ENCODE results near the gene BMAL1. TPM values are rescaled to one million over a fixed set of nuclear protein-coding genes. Genes with fewer than 3 reads are reported as not detected.
"Not testable (repeated sequence)": the region's sequence is repeated elsewhere in the genome, so short reads cannot be mapped to it uniquely, and the experiment has no call there.

BMAL1 gene
- total and polyA plus RNA-seq, 2 donors (not counting 1 experiment from before 2014, with no cell fraction given) = 10.7 to 11.2 TPM

GRCh38 chr11:13256216-13256615, 21.4 kb upstream of the BMAL1 start:
- H2AFZ ChIP-seq (ENCODE audit: low read length) = no peak overlapping the region
- no peak for DNase-seq (ENCODE audit: low read depth in 2 of 2)
- H3K36me3 ChIP-seq (ENCODE audit: control insufficient read depth, insufficient read depth, low read length) = no peaks in the 10 kb centered on the region
- H4K20me1 ChIP-seq (ENCODE audit: control insufficient read depth, extremely low read depth, insufficient read depth, low read length) = no peaks in the 10 kb centered on the region
- H3K9me3 ChIP-seq (ENCODE audit: control insufficient read depth, insufficient read depth, low read depth, low read length) = no peaks in the 10 kb centered on the region
- H3K9ac ChIP-seq (ENCODE audit: insufficient read depth, low read length) = no peak overlapping the region
- TF ChIP-seq EZH2 (IDR thresholded peaks at IDR 0.05; ENCODE audit: low read length, missing control alignments) (no peak), CTCF (conservative IDR thresholded peaks at IDR 0.05 in 1 of 2, IDR thresholded peaks at IDR 0.05 in 1 of 2; ENCODE audit: low read depth in 1 of 2, low read length in 2 of 2) (no peak)
- H3K27ac ChIP-seq (ENCODE audit: insufficient read depth, low read length) = no peak overlapping the region
- no peaks in the 10 kb centered on the region for H3K27me3 ChIP-seq (ENCODE audit: control insufficient read depth, insufficient read depth, low read length)
- H3K4me2 ChIP-seq (ENCODE audit: extremely low read depth, insufficient read depth, low read length) = no peak overlapping the region
- H3K79me2 ChIP-seq (ENCODE audit: control insufficient read depth, insufficient read depth, low read length) = no peaks in the 10 kb centered on the region
- no peak overlapping the region for H3K4me3 ChIP-seq (replicated peaks in 1 of 4; ENCODE audit: control extremely low read depth in 1 of 4, insufficient read depth in 1 of 4, low read depth in 3 of 4, low read length in 4 of 4)
- peaks cover 14% of the 10 kb centered on the region for H3K4me1 ChIP-seq (ENCODE audit: control insufficient read depth, extremely low read depth, insufficient read depth, low read length)

- not testable (repeated sequence) for H2AFZ ChIP-seq (ENCODE audit: low read length); H4K20me1 ChIP-seq (ENCODE audit: control insufficient read depth, extremely low read depth, insufficient read depth, low read length); DNase-seq (ENCODE audit: low read depth in 2 of 2); H3K9me3 ChIP-seq (ENCODE audit: control insufficient read depth, insufficient read depth, low read depth, low read length); H3K4me2 ChIP-seq (ENCODE audit: extremely low read depth, insufficient read depth, low read length); H3K27ac ChIP-seq (ENCODE audit: insufficient read depth, low read length); H3K4me3 ChIP-seq (replicated peaks in 1 of 4; ENCODE audit: control extremely low read depth in 1 of 4, insufficient read depth in 1 of 4, low read depth in 3 of 4, low read length in 4 of 4); H3K79me2 ChIP-seq (ENCODE audit: control insufficient read depth, insufficient read depth, low read length); H3K36me3 ChIP-seq (ENCODE audit: control insufficient read depth, insufficient read depth, low read length); H3K27me3 ChIP-seq (ENCODE audit: control insufficient read depth, insufficient read depth, low read length); H3K9ac ChIP-seq (ENCODE audit: insufficient read depth, low read length)
- peaks cover 20% of the 10 kb centered on the region for H3K4me1 ChIP-seq (ENCODE audit: control insufficient read depth, extremely low read depth, insufficient read depth, low read length)
These were observed 19.5 kb upstream of the BMAL1 start for GRCh38 chr11:13258061-13258460.

GRCh38 chr11:13258855-13259254, 18.7 kb upstream of the BMAL1 start:
- TF ChIP-seq CTCF (conservative IDR thresholded peaks at IDR 0.05 in 1 of 2, IDR thresholded peaks at IDR 0.05 in 1 of 2; ENCODE audit: low read depth in 1 of 2, low read length in 2 of 2) (no peak), EZH2 (IDR thresholded peaks at IDR 0.05; ENCODE audit: low read length, missing control alignments) (no peak)
- H4K20me1 ChIP-seq (ENCODE audit: control insufficient read depth, extremely low read depth, insufficient read depth, low read length) = no peaks in the 10 kb centered on the region
- H3K9me3 ChIP-seq (ENCODE audit: control insufficient read depth, insufficient read depth, low read depth, low read length) = no peaks in the 10 kb centered on the region
- DNase-seq (ENCODE audit: low read depth in 2 of 2) = no peak
- no peaks in the 10 kb centered on the region for H3K36me3 ChIP-seq (ENCODE audit: control insufficient read depth, insufficient read depth, low read length)
- H3K27me3 ChIP-seq (ENCODE audit: control insufficient read depth, insufficient read depth, low read length) = no peaks in the 10 kb centered on the region
- no peak overlapping the region for H3K4me2 ChIP-seq (ENCODE audit: extremely low read depth, insufficient read depth, low read length)
- H3K4me1 ChIP-seq (ENCODE audit: control insufficient read depth, extremely low read depth, insufficient read depth, low read length) = peaks cover 20% of the 10 kb centered on the region
- no peaks in the 10 kb centered on the region for H3K79me2 ChIP-seq (ENCODE audit: control insufficient read depth, insufficient read depth, low read length)
- no peak overlapping the region for H3K27ac ChIP-seq (ENCODE audit: insufficient read depth, low read length)
- no peak overlapping the region for H3K4me3 ChIP-seq (replicated peaks in 1 of 4; ENCODE audit: control extremely low read depth in 1 of 4, insufficient read depth in 1 of 4, low read depth in 3 of 4, low read length in 4 of 4)
- H2AFZ ChIP-seq (ENCODE audit: low read length) = no peak overlapping the region
- no peak overlapping the region for H3K9ac ChIP-seq (ENCODE audit: insufficient read depth, low read length)

Data from fibroblast of lung (primary cell).